PFSK-1 (cell line): ENCODE results near the gene ERBB4.

Source experiments
- FOXP2 ChIP-seq: optimal IDR thresholded peaks from 2 replicates; pipeline ENCODE3; 2011; ENCODE audit warnings: borderline replicate concordance, control low read depth, inconsistent platforms; ENCODE audit not compliant: insufficient read depth; ENCODE audit errors: extremely low read length, extremely low read depth
- POLR2AphosphoS5 ChIP-seq: IDR thresholded peaks from 2 replicates; pipeline ENCODE4 v1.6.1; 2012; ENCODE audit warnings: low read depth, mild to moderate bottlenecking, control low read depth, low read length, moderate library complexity
- SIN3A ChIP-seq: IDR thresholded peaks from 2 replicates; pipeline ENCODE4 v1.6.1; 2012; ENCODE audit warnings: mild to moderate bottlenecking, low read length, moderate library complexity, borderline replicate concordance; ENCODE audit not compliant: insufficient read depth
- TAF1 ChIP-seq: IDR thresholded peaks from 2 replicates; pipeline ENCODE4 v1.6.1; 2012; ENCODE audit warnings: low read length, control low read depth, borderline replicate concordance; ENCODE audit not compliant: insufficient read depth
- TF ChIP-seq, protein P1 (sequence below), 2 experiments: IDR thresholded peaks; 2 replicates each; pipeline versions ENCODE4 v1.6.1 to v1.8.0; 2011 to 2012; ENCODE audit warnings: low read depth in 2 of 2, low read length in 2 of 2, control low read depth in 1 of 2, inconsistent platforms in 1 of 2, mild to moderate bottlenecking in 1 of 2, moderate library complexity in 1 of 2; ENCODE audit not compliant: insufficient read depth in 1 of 2

Gene ERBB4

DNA sequence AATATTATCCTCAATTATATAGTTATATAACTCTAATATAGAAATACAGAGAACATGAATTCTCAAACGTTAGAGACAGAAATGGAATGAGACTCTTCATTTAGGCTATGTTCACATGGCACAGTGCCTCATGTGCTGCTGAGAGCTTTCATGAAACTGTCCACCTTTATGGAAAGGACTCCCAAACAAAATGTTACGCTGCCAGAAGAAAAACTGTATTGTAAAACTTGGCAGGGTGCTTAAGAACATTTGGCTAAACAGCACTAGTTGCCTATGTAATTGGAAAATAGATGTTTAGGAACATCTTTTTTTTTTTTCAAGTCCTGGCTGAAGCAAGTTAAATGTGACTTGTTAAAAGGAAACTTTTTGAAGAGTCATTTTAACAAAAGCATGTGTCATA, 396.0 kb downstream of the ERBB4 start:
- TF ChIP-seq, protein P1, sequence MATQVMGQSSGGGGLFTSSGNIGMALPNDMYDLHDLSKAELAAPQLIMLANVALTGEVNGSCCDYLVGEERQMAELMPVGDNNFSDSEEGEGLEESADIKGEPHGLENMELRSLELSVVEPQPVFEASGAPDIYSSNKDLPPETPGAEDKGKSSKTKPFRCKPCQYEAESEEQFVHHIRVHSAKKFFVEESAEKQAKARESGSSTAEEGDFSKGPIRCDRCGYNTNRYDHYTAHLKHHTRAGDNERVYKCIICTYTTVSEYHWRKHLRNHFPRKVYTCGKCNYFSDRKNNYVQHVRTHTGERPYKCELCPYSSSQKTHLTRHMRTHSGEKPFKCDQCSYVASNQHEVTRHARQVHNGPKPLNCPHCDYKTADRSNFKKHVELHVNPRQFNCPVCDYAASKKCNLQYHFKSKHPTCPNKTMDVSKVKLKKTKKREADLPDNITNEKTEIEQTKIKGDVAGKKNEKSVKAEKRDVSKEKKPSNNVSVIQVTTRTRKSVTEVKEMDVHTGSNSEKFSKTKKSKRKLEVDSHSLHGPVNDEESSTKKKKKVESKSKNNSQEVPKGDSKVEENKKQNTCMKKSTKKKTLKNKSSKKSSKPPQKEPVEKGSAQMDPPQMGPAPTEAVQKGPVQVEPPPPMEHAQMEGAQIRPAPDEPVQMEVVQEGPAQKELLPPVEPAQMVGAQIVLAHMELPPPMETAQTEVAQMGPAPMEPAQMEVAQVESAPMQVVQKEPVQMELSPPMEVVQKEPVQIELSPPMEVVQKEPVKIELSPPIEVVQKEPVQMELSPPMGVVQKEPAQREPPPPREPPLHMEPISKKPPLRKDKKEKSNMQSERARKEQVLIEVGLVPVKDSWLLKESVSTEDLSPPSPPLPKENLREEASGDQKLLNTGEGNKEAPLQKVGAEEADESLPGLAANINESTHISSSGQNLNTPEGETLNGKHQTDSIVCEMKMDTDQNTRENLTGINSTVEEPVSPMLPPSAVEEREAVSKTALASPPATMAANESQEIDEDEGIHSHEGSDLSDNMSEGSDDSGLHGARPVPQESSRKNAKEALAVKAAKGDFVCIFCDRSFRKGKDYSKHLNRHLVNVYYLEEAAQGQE (IDR thresholded peaks at IDR 0.05; ENCODE audit: insufficient read depth in 1 of 2, low read depth in 2 of 2, low read length in 2 of 2) = no peak
- TF ChIP-seq POLR2AphosphoS5 (no peak), FOXP2 (no peak), SIN3A (no peak), TAF1 (no peak)

DNA sequence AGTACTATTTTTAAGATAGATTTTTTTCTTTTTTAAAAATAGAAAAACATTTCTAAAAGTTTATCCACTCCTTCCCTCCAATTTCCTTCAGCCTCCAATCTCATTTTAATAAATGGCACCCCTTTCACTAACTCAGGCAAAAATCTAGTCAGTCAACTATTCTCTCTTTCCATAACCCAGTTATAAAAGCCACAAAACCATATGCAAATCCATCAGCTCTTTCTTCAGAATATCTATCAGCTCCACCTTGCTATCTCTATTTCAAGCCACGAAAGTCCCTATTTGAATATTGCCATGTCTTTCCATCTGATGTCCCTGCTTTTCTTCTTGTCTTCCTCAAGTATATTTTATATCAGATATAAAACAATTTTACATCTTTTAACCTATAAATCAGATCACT, 397.1 kb downstream of the ERBB4 start:
- TF ChIP-seq TAF1 (no peak), FOXP2 (no peak), SIN3A (no peak), POLR2AphosphoS5 (no peak)
- TF ChIP-seq, protein P1 (IDR thresholded peaks at IDR 0.05; ENCODE audit: insufficient read depth in 1 of 2, low read depth in 2 of 2, low read length in 2 of 2) = no peak

DNA sequence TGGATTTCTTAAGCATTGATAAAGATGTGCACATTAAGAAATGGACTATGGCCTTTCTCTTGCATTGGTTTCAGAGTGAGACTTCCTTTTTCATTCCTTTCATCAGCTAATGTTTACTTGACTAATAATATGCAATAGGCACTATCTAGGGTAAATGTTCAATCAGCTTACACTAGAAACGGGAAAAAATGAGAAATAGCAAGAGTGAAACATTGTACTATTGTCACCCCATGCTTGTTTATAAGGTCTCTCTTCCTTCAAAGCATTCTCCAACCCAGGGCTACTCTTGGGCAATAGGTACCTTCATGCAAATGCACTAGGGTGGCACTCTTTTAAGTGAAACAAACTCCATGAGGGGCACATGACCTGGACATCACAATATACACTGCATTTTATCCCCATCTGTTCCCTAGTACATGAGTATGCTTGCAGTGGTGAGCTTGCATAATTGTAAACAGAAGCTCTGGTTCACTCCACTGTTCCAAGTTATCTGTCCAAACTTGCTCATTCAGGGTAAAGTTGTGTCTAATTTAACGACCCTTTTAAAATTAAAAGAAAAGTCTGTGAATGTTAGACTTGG, 402.3 kb downstream of the ERBB4 start:
- TF ChIP-seq FOXP2 (no peak), TAF1 (no peak), SIN3A (no peak), POLR2AphosphoS5 (no peak)
- TF ChIP-seq, protein P1 (IDR thresholded peaks at IDR 0.05; ENCODE audit: insufficient read depth in 1 of 2, low read depth in 2 of 2, low read length in 2 of 2) = no peak

DNA sequence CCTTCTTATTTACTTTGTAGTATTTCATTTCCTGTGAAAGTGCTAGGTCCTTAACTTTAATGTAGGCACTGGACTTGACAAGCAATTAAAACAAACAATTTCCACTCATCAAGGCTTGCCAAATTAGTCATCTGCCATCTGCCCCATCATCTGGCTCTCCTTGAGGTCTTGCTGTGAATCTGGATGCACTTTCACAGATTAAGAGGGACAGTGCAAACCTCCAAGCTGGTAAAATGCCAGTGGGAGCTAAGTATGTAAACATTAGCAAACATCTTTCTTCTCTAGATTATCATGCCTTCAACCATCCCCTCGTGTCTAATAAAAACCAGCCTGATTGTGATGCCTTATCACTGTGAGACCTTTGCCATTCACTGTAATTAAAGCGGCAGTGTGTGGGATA, 402.9 kb downstream of the ERBB4 start:
- no peak for TF ChIP-seq SIN3A
- no peak for TF ChIP-seq POLR2AphosphoS5
- TF ChIP-seq FOXP2 = no peak
- TF ChIP-seq TAF1 = no peak
- TF ChIP-seq, protein P1 (IDR thresholded peaks at IDR 0.05; ENCODE audit: insufficient read depth in 1 of 2, low read depth in 2 of 2, low read length in 2 of 2) = no peak

DNA sequence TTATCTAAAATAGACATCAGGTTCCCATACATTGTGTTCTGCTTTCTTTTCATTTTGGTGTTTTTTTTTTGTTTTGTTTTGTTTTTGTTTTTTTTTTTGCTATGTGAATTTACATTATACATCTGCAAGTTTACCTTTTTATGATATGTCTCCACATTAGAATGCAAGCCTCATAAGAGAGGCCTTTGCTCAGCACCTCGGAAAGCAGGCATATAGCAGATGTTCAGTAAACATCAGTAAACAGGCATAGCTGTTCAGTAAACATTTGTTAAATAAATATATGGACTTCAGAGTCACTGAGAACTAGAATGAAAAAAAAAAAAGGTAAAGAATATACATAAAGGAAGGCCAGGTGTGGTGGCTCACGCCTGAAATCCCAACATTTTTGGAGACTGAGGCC, 405.3 kb downstream of the ERBB4 start:
- no peak for TF ChIP-seq POLR2AphosphoS5
- TF ChIP-seq FOXP2 = no peak
- no peak for TF ChIP-seq TAF1
- TF ChIP-seq, protein P1 (IDR thresholded peaks at IDR 0.05; ENCODE audit: insufficient read depth in 1 of 2, low read depth in 2 of 2, low read length in 2 of 2) = no peak
- TF ChIP-seq SIN3A = no peak
